NCI-H2227 (cell line): ENCODE results near the gene PIP4P1.

Experiments used
- DNase-seq: peaks from one replicate; lab custom pipeline; 2025; ENCODE audit not compliant: unreplicated experiment; lab: John Stamatoyannopoulos, UW

Gene PIP4P1

GRCh38 chr14:20412411-20412810, 48.8 kb downstream of the PIP4P1 start:
- no peak for DNase-seq

- no peak for DNase-seq
Observed at GRCh38 chr14:20409226-20409625, 52.0 kb downstream of the PIP4P1 start.
